K562 (cell line): ENCODE data around the gene CCNJL. TPM values are rescaled to one million over a fixed set of nuclear protein-coding genes. Genes with fewer than 3 reads are reported as not detected.

Experiments used
- ATAC-seq: fragments of 200-7000 bp; cut with Tn5 transposase; 3 replicates; pipeline ENCODE4 v1.9.1; 2020; ENCODE audit warnings: moderate library complexity
- BruUV-seq: library from RNA; stranded (reverse); fragments of 400-500 nt; replicated peaks from 2 replicates; lab custom pipeline; 2021; lab: Mats Ljungman, UMichigan
- CTCF ChIA-PET: fragments of 300-600 bp; formaldehyde crosslinking; extraction: SDS; loops from one replicate; lab custom pipeline; 2021; ENCODE audit warnings: low intra/inter-chr PET ratio; lab: Yijun Ruan, JAX
- POLR2A ChIA-PET: fragments of 300-600, 350-650 bp; sonication (Branson Sonifier 250); formaldehyde crosslinking; extraction: SDS; loops from one replicate; lab custom pipeline; 2021; ENCODE audit warnings: antibody characterized with exemption, inconsistent platforms; lab: Yijun Ruan, JAX
- DNase-seq, 4 experiments: peaks; one replicate each; pipeline versions ENCODE4 v3.0.0 to v3.0.0-alpha.2; 2011 to 2018; ENCODE audit warnings: low spot score in 3 of 4, mixed read lengths in 3 of 4; ENCODE audit errors: extremely low read depth in 1 of 4
- FAIRE-seq: peaks from 2 replicates; lab custom pipeline; 2011; peaks lifted over from hg19 to GRCh38; lab: Jason Lieb, UNC
- H2AFZ ChIP-seq: 2 replicates; pipeline ENCODE4 v1.6.0; 2011; ENCODE audit warnings: low read depth, low read length, control low read depth, inconsistent platforms
- H3K27ac ChIP-seq: fragments of 200-600 bp; 3 replicates; pipeline ENCODE4 v1.8.0; 2011; ENCODE audit warnings: low read depth, mild to moderate bottlenecking, control low read depth, inconsistent platforms, low read length, moderate library complexity, mixed read lengths; ENCODE audit errors: extremely low read depth
- H3K27me3 ChIP-seq, 2 experiments: fragments of 300-600 bp in 1 of 2; 2 replicates in 1 of 2; 3 replicates in 1 of 2; pipeline versions ENCODE4 v1.6.0 to v1.8.0; 2011; ENCODE audit warnings: inconsistent platforms in 2 of 2, low read length in 2 of 2, mild to moderate bottlenecking in 1 of 2, mixed read lengths in 1 of 2, moderate library complexity in 1 of 2; ENCODE audit not compliant: control insufficient read depth in 2 of 2, insufficient read depth in 2 of 2
- H3K36me3 ChIP-seq: fragments of 300-600 bp; 3 replicates; pipeline ENCODE4 v1.8.0; 2011; ENCODE audit warnings: mild to moderate bottlenecking, low read length, inconsistent platforms; ENCODE audit not compliant: control insufficient read depth, insufficient read depth
- H3K4me1 ChIP-seq, 2 experiments: fragments of 200-600 bp in 1 of 2; replicated peaks in 1 of 2; 2 replicates in 1 of 2; 3 replicates in 1 of 2; pipeline versions ENCODE4 v1.5.1 to v1.8.0; 2011; ENCODE audit warnings: inconsistent platforms in 2 of 2, low read length in 2 of 2, mild to moderate bottlenecking in 1 of 2, mixed read lengths in 1 of 2, moderate library complexity in 1 of 2; ENCODE audit not compliant: control insufficient read depth in 2 of 2, insufficient read depth in 2 of 2
- H3K4me2 ChIP-seq: 2 replicates; pipeline ENCODE4 v1.6.1; 2011; ENCODE audit warnings: low read length, control low read depth, inconsistent platforms, mixed read lengths; ENCODE audit not compliant: insufficient read depth
- H3K4me3 ChIP-seq: fragments of 200-600 bp; sonication (generic), shearing (Covaris generic); 2 replicates; pipeline ENCODE4 v1.5.1; 2016; ENCODE audit warnings: control low read depth, inconsistent platforms
- H3K79me2 ChIP-seq: fragments of 200-600 bp; 3 replicates; pipeline ENCODE4 v1.8.0; 2011; ENCODE audit warnings: low read length, inconsistent platforms; ENCODE audit not compliant: control insufficient read depth, insufficient read depth
- H3K9ac ChIP-seq, 2 experiments: 2 replicates each; pipeline versions ENCODE4 v1.6.0 to v1.6.1; 2011; ENCODE audit warnings: low read depth in 2 of 2, low read length in 2 of 2, control low read depth in 1 of 2, inconsistent platforms in 1 of 2, mild to moderate bottlenecking in 1 of 2, mixed read lengths in 1 of 2; ENCODE audit not compliant: insufficient read depth in 1 of 2
- H3K9me1 ChIP-seq: one replicate; pipeline ENCODE4 v1.6.0; 2011; ENCODE audit warnings: inconsistent platforms, mild to moderate bottlenecking, low read length, moderate library complexity; ENCODE audit not compliant: control insufficient read depth, insufficient read depth
- H3K9me3 ChIP-seq: replicated peaks from 2 replicates; pipeline ENCODE4 v1.5.1; 2011; ENCODE audit warnings: low read depth, low read length, inconsistent platforms; ENCODE audit not compliant: control insufficient read depth, insufficient read depth
- H4K20me1 ChIP-seq: replicated peaks from 2 replicates; pipeline ENCODE4 v1.6.1; 2011; ENCODE audit warnings: low read length, inconsistent platforms, mixed read lengths; ENCODE audit not compliant: control insufficient read depth, insufficient read depth
- ATF1 ChIP-seq, 2 experiments: fragments of 450-650 bp in 1 of 2; IDR thresholded peaks; 2 replicates each; pipeline ENCODE4 v1.6.1; 2016; ENCODE audit warnings: missing compliant biosample characterization in 1 of 2, missing genetic modification characterization in 1 of 2
- EP400 ChIP-seq: fragments of 450-650 bp; IDR thresholded peaks from 2 replicates; pipeline ENCODE4 v1.6.1; 2017; ENCODE audit warnings: antibody characterized with exemption, mild to moderate bottlenecking, moderate library complexity
- NCOR1 ChIP-seq: fragments of 450-650 bp; IDR thresholded peaks from 2 replicates; pipeline ENCODE4 v1.6.1; 2016; ENCODE audit warnings: mild to moderate bottlenecking, moderate library complexity
- NEUROD1 ChIP-seq: fragments of 150-350 bp; IDR thresholded peaks from 2 replicates; pipeline ENCODE4 v1.6.1; 2014; ENCODE audit warnings: borderline replicate concordance, low read length, low read depth; ENCODE audit not compliant: partially characterized antibody
- NFIC ChIP-seq: fragments of 450-650 bp; IDR thresholded peaks from 2 replicates; pipeline ENCODE4 v1.6.1; 2017; ENCODE audit warnings: mild to moderate bottlenecking, inconsistent platforms
- TEAD1 ChIP-seq, 2 experiments: fragments of 450-650 bp in 1 of 2; sonication (generic) in 1 of 2; formaldehyde crosslinking; IDR thresholded peaks; 2 replicates each; pipeline versions ENCODE4 v1.4.0 to v1.8.0; 2020 to 2022; ENCODE audit warnings: mild to moderate bottlenecking in 2 of 2, missing genetic modification reagents in 1 of 2
- ZNF79 ChIP-seq: fragments of 250-450 bp; sonication (Bioruptor Pico); IDR thresholded peaks from 2 replicates; pipeline ENCODE4 v1.4.0; 2020; ENCODE audit warnings: low read depth, mild to moderate bottlenecking, moderate library complexity
- ZNF830 ChIP-seq: fragments of 250-450 bp; sonication (Bioruptor Pico); IDR thresholded peaks from 2 replicates; pipeline ENCODE4 v1.5.0; 2021; ENCODE audit warnings: mild to moderate bottlenecking
- WGBS: fragments of 100-300 bp; shearing (Covaris generic); methylation state at CpG from one replicate; pipeline ENCODE4 v1.1.6; 2016; ENCODE audit warnings: low coverage, mixed read lengths; ENCODE audit not compliant: insufficient coverage; ENCODE audit errors: missing lambda C conversion rate; 5-methylcytosine and 5-hydroxymethylcytosine counted together
- in situ Hi-C: fragments of 300-500 bp; cut with MboI; formaldehyde crosslinking; loops from 4 replicates; pipeline ENCODE4 v1.15.0; 2018; ENCODE audit warnings: inconsistent platforms, mixed read lengths
- intact Hi-C: fragments of 100-400 bp; cut with micrococcal nuclease; formaldehyde crosslinking; loops from 2 replicates; pipeline ENCODE4 v1.14.2; 2022
- polyA plus RNA-seq, 8 experiments: library from polyadenylated mRNA; depleted of rRNA in 4 of 8; stranded (reverse) in 5 of 8; unstranded in 3 of 8; fragments of >200 nt; fragmentation: Nextera tagmentation in 2 of 8; fragmentation: Illumina TruSeq in 1 of 8; extraction: Ambion mirVana in 2 of 8; extraction: Trizol in 1 of 8; gene quantifications; 2 replicates each; pipeline versions ENCODE4 v1.2.1 to v1.2.3, GENCODE V29; 2011 to 2014; ENCODE audit warnings: inconsistent platforms in 1 of 8, missing spikeins in 1 of 8
- total RNA-seq, 7 experiments: library from RNA; depleted of rRNA in 6 of 7; stranded (reverse); fragments of >200 nt in 6 of 7; fragmentation: Illumina TruSeq in 2 of 7; extraction: Trizol in 2 of 7; gene quantifications; 2 replicates each; pipeline versions ENCODE4 v1.2.1 to v1.2.3, GENCODE V29; 2011 to 2021; ENCODE audit warnings: low replicate concordance in 1 of 7
- TF ChIP-seq, protein P1 (sequence below): sonication (generic); formaldehyde crosslinking; IDR thresholded peaks from 2 replicates; pipeline ENCODE4 v1.8.1; 2022; ENCODE audit warnings: missing genetic modification reagents

CCNJL gene
- total and polyA plus RNA-seq, 9 of the 15 experiments (the other 6 are each of a cell fraction or from before 2014, with no cell fraction given): 0.04 TPM; not detected in 8

DNA sequence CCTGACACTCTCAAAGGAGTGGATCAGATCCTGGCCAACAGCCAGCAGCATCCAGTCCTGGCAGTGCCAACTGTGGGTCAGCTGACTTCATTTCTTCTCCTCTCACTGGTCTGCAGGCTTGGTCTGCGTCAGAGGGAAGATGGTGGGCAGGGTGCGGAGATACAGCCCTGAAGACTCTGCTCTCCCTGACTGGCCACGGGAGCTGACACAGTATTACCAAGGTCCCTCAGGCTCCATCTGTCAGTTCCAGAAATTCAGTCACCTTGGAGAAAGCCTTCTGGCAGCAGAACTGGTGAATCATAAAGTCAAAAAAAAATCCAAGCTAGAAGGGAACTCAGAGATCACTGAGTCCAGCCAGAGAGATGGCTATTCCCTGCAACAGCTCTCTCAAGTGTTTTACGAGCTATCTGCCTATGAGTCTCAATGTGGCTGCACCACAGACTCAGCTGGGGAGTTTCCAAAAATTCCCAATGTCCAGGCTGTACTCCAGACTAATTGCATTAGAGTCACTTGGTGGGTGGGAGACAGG lies 30.1 kb upstream of the CCNJL start:
- Histone ChIP-seq H3K36me3 (no peaks in the 10 kb centered on the region), H3K4me3 (no peak overlapping the region), H2AFZ (no peak overlapping the region), H3K9ac (no peak overlapping the region), H3K4me2 (no peak overlapping the region), H3K27me3 (peaks cover 0 to 12% of the 10 kb centered on the region in 2 experiments; a peak in 2 of 5 replicates), H4K20me1 (no peaks in the 10 kb centered on the region), H3K9me1 (no peaks in the 10 kb centered on the region)
- DNase-seq (no peak), ATAC-seq (no peak)
- CTCF ChIA-PET: no interaction called here
- in situ Hi-C loops: loop anchor here (10.0 kb wide), 1 partner anchor 318 kb away; no protein-coding TSS in a partner anchor
- intact Hi-C loops: no loop called here
- TF ChIP-seq ZNF830 (CRISPR knock-in tag) (no peak), TEAD1 (CRISPR knock-in tag; IDR thresholded peaks at IDR 0.05) (no peak), NCOR1 (no peak), ZNF79 (no peak), EP400 (no peak), ATF1 (CRISPR knock-in tag; IDR thresholded peaks at IDR 0.05) (no peak), ATF1 (tag; IDR thresholded peaks at IDR 0.05) (no peak), NEUROD1 (no peak), NFIC (no peak)
- TF ChIP-seq, protein P1, sequence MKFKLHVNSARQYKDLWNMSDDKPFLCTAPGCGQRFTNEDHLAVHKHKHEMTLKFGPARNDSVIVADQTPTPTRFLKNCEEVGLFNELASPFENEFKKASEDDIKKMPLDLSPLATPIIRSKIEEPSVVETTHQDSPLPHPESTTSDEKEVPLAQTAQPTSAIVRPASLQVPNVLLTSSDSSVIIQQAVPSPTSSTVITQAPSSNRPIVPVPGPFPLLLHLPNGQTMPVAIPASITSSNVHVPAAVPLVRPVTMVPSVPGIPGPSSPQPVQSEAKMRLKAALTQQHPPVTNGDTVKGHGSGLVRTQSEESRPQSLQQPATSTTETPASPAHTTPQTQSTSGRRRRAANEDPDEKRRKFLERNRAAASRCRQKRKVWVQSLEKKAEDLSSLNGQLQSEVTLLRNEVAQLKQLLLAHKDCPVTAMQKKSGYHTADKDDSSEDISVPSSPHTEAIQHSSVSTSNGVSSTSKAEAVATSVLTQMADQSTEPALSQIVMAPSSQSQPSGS: no peak
- TF ChIP-seq, all 486 proteins: peak for 0
- no peak for FAIRE-seq
- H3K4me1 ChIP-seq: peaks cover 4 to 7% of the 10 kb centered on the region in 2 experiments; a peak in 4 of 5 replicates
- POLR2A ChIA-PET: interaction anchor here (0.6 to 1.4 kb wide), 5 partner anchors 10 to 270 kb away, joined by 3 to 4 read pairs (median 3); no protein-coding TSS in a partner anchor
- no TSS peak for BruUV-seq
- no peaks in the 10 kb centered on the region for H3K79me2 ChIP-seq
- no peak overlapping the region for H3K27ac ChIP-seq
- WGBS: 20% methylated on average over 4 of the region's 4 CpGs
- H3K9me3 ChIP-seq: no peaks in the 10 kb centered on the region
